Activated CD8-positive, alpha-beta T cell treated with anti-CD3 and anti-CD28 coated beads for 36 hours (primary cell): Measurements from ENCODE around the gene APPBP2. TPM values are rescaled to one million over a fixed set of nuclear protein-coding genes. Genes with fewer than 3 reads are reported as not detected.

Experiments used
- ATAC-seq: fragments of 200-7000 bp; cut with Tn5 transposase; one replicate; pipeline ENCODE4 v1.10.0; 2021; ENCODE audit warnings: mild to moderate bottlenecking, moderate library complexity
- CTCF ChIA-PET: fragments of 350-600 bp; sonication (Branson Sonifier 250); formaldehyde crosslinking; loops from one replicate; lab custom pipeline; 2021; ENCODE audit warnings: antibody characterized with exemption; lab: Charles Lee
- POLR2A ChIA-PET: fragments of 350-600 bp; sonication (Branson Sonifier 250); formaldehyde crosslinking; loops from one replicate; lab custom pipeline; 2021; ENCODE audit warnings: antibody characterized with exemption; lab: Charles Lee
- DNase-seq: peaks from one replicate; pipeline ENCODE4 v3.0.0-alpha.2; 2020
- H3K27ac Mint-ChIP-seq: one replicate; pipeline ENCODE4 v1.8.0; 2021; ENCODE audit warnings: mild to moderate bottlenecking, mixed read lengths
- H3K27me3 Mint-ChIP-seq: one replicate; pipeline ENCODE4 v1.8.0; 2021; ENCODE audit warnings: mixed read lengths
- H3K36me3 Mint-ChIP-seq: one replicate; pipeline ENCODE4 v1.8.0; 2021; ENCODE audit warnings: low read depth, mixed read lengths
- H3K4me1 Mint-ChIP-seq: one replicate; pipeline ENCODE4 v1.8.0; 2021; ENCODE audit warnings: low read depth, mixed read lengths
- H3K4me3 Mint-ChIP-seq: one replicate; pipeline ENCODE4 v1.8.0; 2021; ENCODE audit warnings: mild to moderate bottlenecking, moderate library complexity, mixed read lengths
- H3K9me3 Mint-ChIP-seq: one replicate; pipeline ENCODE4 v1.8.0; 2021; ENCODE audit warnings: mixed read lengths
- CTCF ChIP-seq: fragments of 200-600 bp; IDR thresholded peaks from one replicate; pipeline ENCODE4 v1.8.0; 2022; ENCODE audit warnings: antibody characterized with exemption, mild to moderate bottlenecking
- intact Hi-C: fragments of 100-400 bp; cut with micrococcal nuclease; formaldehyde crosslinking; loops from one replicate; pipeline ENCODE4 v1.10.0; 2022
- total RNA-seq, 2 experiments: library from RNA; stranded (reverse); gene quantifications; one replicate each; pipeline ENCODE4 v1.2.3, GENCODE V29; 2021

APPBP2 gene
- total RNA-seq, 2 experiments from 2014 or later: 22.5 to 22.8 TPM

GRCh38 chr17:60513014-60513413, 13.0 kb downstream of the APPBP2 start:
- Mint-ChIP-seq H3K27ac (no peak overlapping the region), H3K27me3 (no peaks in the 10 kb centered on the region), H3K9me3 (no peaks in the 10 kb centered on the region), H3K36me3 (peaks cover 10% of the 10 kb centered on the region), H3K4me1 (peaks cover 19% of the 10 kb centered on the region), H3K4me3 (no peak overlapping the region)
- ATAC-seq (no peak), DNase-seq (no peak)
- CTCF ChIA-PET: no interaction called here
- TF ChIP-seq CTCF: no peak
- POLR2A ChIA-PET: no interaction called here
- intact Hi-C loops: no loop called here

GRCh38 chr17:60510723-60511122, 15.3 kb downstream of the APPBP2 start:
- no peak overlapping the region for H3K4me3 Mint-ChIP-seq
- POLR2A ChIA-PET: no interaction called here
- no peaks in the 10 kb centered on the region for H3K9me3 Mint-ChIP-seq
- CTCF ChIA-PET: no interaction called here
- ATAC-seq (no peak), DNase-seq (no peak)
- TF ChIP-seq CTCF: no peak
- no peaks in the 10 kb centered on the region for H3K27me3 Mint-ChIP-seq
- intact Hi-C loops: no loop called here
- peaks cover 22% of the 10 kb centered on the region for H3K4me1 Mint-ChIP-seq
- peaks cover 6% of the 10 kb centered on the region for H3K36me3 Mint-ChIP-seq
- H3K27ac Mint-ChIP-seq: no peak overlapping the region

GRCh38 chr17:60510031-60510430, 16.0 kb downstream of the APPBP2 start:
- no peak for TF ChIP-seq CTCF
- intact Hi-C loops: no loop called here
- Mint-ChIP-seq H3K4me3 (no peak overlapping the region), H3K9me3 (no peaks in the 10 kb centered on the region), H3K36me3 (peaks cover 6% of the 10 kb centered on the region), H3K27me3 (no peaks in the 10 kb centered on the region), H3K27ac (no peak overlapping the region), H3K4me1 (peaks cover 24% of the 10 kb centered on the region)
- ATAC-seq (no peak), DNase-seq (no peak)
- CTCF ChIA-PET: no interaction called here
- POLR2A ChIA-PET: no interaction called here

- peak overlapping the region; percentile 5 for H3K27ac Mint-ChIP-seq
- no peaks in the 10 kb centered on the region for H3K27me3 Mint-ChIP-seq
- ChIA-PET POLR2A (no interaction called here), CTCF (no interaction called here)
- DNase-seq (no peak), ATAC-seq (no peak)
- peaks cover 6% of the 10 kb centered on the region for H3K36me3 Mint-ChIP-seq
- H3K4me3 Mint-ChIP-seq: no peak overlapping the region
- H3K4me1 Mint-ChIP-seq: peaks cover 25% of the 10 kb centered on the region
- intact Hi-C loops: no loop called here
- no peak for TF ChIP-seq CTCF
- H3K9me3 Mint-ChIP-seq: no peaks in the 10 kb centered on the region
These were observed 17.6 kb downstream of the APPBP2 start for GRCh38 chr17:60508384-60508980.

GRCh38 chr17:60506312-60506711, 19.7 kb downstream of the APPBP2 start:
- Mint-ChIP-seq H3K4me1 (peaks cover 29% of the 10 kb centered on the region), H3K36me3 (peaks cover 6% of the 10 kb centered on the region), H3K27ac (no peak overlapping the region), H3K4me3 (no peak overlapping the region), H3K27me3 (no peaks in the 10 kb centered on the region), H3K9me3 (no peaks in the 10 kb centered on the region)
- no peak for DNase-seq
- peak; percentile 47 for ATAC-seq
- intact Hi-C loops: no loop called here
- TF ChIP-seq CTCF: no peak
- ChIA-PET CTCF (no interaction called here), POLR2A (no interaction called here)
